A172 (cell line): ENCODE measurements around the gene PDILT. TPM values are rescaled to one million over a fixed set of nuclear protein-coding genes. Genes with fewer than 3 reads are reported as not detected.
"Not testable (repeated sequence)": the region's sequence is repeated elsewhere in the genome, so short reads cannot be mapped to it uniquely, and the experiment has no call there.

Source experiments
- DNase-seq: peaks from one replicate; pipeline ENCODE4 v3.0.0-alpha.2; 2015; ENCODE audit warnings: low spot score
- total RNA-seq: library from RNA; depleted of rRNA; stranded (reverse); fragments of >200 nt; shearing (Covaris generic); gene quantifications from 2 replicates; pipeline ENCODE4 v1.2.3, GENCODE V29; 2014; rRNA removed

The PDILT gene, protein sequence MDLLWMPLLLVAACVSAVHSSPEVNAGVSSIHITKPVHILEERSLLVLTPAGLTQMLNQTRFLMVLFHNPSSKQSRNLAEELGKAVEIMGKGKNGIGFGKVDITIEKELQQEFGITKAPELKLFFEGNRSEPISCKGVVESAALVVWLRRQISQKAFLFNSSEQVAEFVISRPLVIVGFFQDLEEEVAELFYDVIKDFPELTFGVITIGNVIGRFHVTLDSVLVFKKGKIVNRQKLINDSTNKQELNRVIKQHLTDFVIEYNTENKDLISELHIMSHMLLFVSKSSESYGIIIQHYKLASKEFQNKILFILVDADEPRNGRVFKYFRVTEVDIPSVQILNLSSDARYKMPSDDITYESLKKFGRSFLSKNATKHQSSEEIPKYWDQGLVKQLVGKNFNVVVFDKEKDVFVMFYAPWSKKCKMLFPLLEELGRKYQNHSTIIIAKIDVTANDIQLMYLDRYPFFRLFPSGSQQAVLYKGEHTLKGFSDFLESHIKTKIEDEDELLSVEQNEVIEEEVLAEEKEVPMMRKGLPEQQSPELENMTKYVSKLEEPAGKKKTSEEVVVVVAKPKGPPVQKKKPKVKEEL
- not detected in 2 replicates for total RNA-seq

DNA sequence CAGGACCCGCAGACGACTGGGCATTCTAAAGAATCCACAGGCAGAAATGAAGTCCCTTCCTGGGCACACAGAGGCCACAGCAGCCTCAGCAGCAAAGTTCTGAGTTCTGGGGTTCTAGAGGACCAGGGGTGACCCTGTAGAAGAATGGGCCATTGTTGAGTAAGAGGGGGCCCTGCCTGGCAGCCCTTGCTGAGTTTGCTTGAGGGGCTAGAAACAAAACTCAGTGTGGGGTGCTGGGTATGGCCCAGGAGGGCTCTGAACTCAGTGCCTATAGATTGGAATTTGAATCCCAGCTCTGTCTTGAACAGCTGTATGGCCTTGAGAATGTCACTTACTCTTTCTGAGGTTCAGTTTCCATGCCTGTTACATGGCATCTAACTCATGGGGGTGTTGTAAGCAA, at the start of gene PDILT:
Gene PDILT, minus strand, starts transcription at position 101 of the 400 bp plus-strand sequence. CDS start 5,437 bp downstream, outside the sequence.
- DNase-seq: no peak

DNA sequence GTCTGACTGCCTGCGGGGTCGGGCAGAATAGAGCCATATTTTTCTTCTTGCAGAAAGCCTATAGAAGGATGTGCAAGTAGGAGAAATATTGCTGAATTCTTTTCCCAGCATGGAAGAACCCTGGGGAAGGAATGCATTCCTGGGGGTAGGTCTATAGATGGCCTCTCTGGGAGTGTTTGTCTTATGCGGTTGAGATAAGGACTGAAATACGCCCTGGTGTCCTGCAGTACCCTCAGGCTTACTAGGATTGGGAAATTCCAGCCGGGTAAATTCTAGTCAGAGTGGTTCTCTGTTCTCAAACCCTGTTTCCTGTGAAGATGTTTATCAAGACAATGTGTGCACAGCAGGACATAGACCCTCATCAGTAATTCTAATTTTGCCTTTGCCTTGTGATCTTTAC, 49.1 kb upstream of the PDILT start:
- not testable (repeated sequence) for DNase-seq

DNA sequence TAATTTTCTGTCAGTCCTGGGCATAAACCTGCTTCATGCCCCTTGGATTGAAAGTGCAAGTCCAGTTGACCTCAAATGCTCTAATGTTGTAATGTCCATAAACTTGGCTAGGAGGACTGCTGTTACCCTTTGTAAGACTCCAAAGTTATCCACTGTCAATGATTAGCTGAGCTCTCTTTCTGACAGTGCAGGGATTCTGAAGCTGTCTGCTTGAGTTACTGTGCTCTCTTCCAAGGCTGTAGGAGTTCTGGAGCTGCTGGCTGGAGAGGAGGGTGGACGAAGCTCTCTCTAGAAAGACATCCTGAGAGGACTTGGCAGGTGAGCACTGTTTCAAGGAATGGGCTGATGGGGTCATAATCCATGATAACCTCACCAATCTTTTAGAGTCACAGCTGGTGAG, 46.8 kb upstream of the PDILT start, which contains the start of gene ACSM2A:
Gene ACSM2A, plus strand, starts transcription at position 158 of the 400 bp plus-strand sequence. CDS start 8,594 bp downstream, outside the sequence.
- DNase-seq: not testable (repeated sequence)

DNA sequence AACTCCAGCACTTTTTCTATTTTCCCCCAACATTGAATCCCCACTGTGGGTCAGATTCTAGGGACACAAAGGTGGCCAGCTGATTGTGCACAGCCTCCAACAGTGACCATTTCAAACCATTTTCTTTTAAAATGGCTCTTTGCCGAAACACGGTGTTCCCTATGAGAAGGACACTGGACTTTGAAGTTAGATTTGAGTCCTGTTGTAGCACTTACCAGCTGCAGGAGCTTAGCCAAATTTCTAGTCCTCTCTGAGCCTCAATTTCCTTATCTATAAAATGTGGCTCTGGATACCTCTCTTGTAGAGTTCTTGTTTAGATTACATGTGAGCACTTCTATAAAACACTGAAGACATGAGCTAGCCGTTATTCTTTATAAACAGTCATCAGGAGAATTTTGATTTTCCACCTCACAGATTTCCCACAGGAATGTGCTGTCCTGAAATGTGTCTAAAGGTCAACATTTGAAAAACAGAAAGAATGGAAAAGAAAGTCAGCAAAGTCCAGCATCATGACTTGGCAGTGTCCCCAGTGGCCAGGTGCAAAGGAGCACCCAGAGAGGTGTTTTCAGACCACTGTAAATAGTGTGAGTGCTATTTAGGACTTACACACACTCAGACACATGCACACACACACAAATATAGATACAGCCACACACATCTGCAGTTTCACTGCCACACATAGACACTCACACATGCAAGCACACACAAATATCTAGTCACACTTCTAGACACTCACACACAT, 42.3 kb upstream of the PDILT start:
- DNase-seq: not testable (repeated sequence)

DNA sequence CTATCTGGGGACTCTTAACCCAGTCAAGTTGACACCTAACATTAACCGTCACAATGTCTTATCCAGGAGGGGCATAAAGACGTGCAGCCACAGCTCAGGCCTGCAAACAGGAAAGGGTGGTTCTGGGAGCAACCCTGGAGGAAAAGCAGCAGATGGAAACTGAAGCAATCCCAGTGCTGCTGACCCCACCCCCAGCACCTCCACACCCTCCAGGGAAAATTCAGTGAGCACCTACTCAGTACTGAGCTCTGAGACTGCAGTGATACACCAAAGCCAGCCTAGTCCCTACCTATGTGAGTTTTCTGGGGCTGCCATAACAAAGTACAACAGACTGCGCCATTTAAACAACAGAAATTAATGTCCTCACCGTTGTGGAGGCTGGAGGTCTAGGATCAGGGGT, 37.3 kb upstream of the PDILT start:
- DNase-seq: not testable (repeated sequence)

DNA sequence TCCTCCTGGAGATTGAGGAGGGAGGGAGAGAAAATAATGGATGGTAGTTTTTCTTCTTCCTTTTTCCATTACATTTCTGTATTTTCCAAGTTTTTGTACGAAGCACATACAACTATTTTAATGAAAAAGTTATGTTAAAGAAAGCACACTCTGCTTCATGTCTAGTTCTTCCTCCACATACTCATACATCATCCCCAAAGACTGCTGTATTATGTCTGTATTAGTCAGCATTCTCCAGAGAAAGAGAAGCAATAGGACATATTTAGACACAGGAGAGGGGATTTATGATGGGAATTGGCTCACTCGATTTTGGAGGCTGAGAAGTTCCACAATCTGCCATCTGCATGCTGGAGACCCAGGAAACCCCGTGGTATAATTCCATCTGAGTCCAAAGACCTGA, 36.7 kb upstream of the PDILT start:
- DNase-seq: no peak

DNA sequence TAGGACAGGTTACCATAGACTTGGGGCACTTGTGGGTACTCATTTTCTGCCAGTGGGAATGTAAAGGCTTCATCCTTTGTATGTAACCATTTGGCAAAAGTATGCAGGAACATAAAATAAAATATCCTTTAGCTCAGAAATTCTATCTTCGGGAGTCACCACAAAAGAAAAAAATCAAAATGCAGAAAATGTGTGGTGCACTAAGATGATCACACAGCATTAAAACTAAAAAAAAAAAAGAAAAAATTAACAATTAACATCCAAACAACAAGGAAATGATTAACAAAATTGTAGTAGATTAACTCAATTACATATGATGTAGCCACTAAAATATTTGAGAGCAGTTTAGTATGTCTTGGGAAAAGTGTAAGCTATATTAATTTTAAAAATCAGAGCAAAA, 36.2 kb upstream of the PDILT start:
- DNase-seq: not testable (repeated sequence)

DNA sequence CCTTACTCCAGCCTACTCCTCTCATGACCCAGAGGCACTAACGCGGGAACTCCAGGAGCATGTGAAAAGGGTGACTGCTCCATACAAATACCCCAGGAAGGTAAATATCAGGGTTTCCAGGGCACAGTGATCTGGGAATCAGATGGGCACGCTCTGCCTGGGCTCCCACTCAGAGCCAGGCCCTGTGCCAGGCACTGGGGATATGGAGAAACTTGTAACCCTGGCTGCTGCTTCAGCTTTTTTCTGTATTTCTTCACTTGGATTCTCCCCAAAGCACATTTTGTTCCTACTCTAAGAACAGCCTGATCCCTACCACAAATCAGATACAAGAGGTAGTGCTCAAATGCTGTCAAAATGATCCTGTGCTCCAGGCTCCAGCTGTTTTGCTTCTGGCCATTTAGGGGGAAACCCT, 35.3 kb upstream of the PDILT start:
- not testable (repeated sequence) for DNase-seq

DNA sequence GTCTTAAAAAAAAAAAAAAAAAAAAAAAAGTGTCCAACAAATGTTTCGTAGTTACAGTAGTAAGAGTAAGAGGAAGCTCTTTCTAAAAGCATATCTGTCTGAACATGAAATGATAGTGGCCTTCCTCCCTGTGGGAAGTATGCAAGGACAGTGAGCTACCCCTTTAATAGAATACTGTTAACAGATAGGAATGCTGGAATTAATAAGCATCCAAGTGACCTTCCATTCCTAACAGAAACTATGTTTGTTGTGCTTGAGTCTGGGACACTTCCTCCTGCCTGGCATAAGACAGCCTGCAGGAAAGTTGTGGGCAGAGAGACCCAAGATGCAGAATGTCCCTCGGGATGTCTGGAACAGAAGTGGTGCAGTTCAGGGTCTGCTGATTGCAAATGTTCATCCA, 34.4 kb upstream of the PDILT start:
- not testable (repeated sequence) for DNase-seq

DNA sequence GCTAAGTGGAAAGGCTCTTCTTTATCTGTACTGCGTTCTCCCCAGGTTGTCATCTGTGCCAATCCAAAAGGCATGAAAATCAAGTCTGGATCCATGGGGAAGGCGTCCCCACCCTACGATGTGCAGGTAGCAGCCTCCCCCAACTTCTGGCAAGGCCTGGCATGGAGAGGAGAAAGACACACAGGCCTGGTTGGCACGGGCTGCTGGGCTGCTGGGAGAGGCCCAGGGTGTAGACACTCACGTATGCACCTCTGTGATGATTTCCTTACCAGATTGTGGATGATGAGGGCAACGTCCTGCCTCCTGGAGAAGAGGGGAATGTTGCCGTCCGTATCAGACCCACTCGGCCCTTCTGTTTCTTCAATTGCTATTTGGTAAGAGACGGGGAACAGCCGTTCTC, 26.4 kb upstream of the PDILT start:
- no peak for DNase-seq

DNA sequence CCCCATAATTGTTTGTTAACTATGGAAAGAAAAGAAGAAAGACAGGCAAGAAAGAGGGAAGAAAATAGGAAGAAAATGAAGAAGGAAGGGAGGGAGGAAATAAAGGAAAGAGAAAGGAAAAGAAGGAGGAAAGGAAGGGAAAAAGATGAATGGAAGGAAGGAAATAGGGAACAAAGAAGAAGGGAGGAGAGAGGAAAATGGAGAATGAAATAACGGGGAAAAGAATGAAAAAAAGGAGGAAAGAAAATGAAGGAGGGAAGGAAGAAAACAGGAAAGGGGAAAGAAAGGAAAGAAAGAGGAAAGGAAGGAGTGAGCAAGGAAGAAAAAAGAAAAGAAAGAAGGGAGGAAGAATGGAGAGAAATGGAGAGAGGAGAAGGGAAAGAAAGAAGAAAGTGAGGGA, 25.9 kb upstream of the PDILT start:
- not testable (repeated sequence) for DNase-seq

DNA sequence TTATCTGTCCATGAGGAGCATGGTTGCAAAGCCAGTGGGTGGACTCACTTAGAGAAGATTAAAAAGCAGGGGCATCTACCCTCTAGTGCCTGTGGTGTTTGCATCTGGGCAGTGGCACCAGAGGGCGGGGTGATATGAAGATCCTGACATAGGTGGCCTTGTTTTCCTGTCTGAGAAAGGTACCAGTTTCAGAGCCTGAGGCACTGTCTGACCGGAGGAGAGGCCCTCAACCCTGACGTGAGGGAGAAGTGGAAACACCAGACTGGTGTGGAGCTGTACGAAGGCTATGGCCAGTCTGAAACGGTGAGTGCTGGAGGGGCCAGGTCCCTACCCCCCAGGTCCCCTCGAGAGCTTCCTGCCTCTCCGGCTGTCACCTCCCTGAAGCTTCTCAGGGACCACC, 25.0 kb upstream of the PDILT start:
- not testable (repeated sequence) for DNase-seq

DNA sequence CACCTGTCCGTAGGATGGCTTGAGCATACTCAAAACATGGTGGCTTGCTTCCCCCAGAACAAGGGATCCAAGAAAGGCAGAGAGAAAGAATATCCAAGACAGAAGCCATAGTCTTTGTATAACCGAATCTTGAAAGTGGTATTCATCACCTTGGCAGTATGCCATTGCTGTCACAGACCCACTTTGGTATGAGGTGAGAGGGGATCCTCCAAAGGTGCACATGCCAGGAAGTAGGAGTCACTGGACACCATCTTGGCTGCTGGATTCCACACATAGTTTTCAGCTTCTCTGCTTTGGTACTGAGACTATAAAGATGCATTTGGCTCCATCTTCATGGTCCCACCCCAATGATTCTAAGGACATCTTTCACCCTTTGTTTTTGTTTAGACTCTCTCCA, 22.9 kb upstream of the PDILT start:
- peak; percentile 35 for DNase-seq

DNA sequence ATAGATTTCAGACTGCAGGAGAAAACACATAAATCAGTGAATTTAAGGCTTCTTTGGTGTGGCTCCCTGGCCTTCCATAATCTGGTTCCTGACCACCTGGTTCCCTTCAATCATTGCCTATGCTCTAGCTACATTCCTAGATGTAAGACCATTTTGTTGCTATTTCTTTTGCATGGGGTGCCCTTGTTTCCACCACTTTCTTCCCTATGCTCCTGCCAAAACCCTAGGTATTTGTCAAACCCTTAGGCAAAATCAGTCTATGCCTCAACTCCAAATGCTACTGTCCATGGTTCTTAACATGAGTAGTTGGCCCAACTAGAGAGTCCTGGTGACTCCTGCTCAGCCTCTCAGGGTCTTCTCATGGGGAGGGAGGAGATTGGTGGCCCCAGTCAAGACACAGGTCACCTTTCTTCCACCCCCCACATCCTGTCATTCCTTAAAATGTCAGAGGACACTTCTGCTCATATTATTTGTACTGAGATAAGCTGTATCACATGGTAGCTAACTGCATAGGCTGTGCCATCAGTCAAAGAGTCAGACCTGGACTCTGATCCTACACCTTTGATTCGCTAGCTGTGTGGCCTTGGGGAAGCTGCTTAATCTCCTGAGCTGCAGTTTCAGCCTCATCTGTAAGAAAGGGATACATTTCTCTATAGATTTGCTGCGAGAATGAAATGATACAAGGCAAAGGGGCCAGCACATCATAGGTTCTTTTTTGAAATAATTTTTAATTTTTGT, 19.8 kb upstream of the PDILT start:
- no peak for DNase-seq

DNA sequence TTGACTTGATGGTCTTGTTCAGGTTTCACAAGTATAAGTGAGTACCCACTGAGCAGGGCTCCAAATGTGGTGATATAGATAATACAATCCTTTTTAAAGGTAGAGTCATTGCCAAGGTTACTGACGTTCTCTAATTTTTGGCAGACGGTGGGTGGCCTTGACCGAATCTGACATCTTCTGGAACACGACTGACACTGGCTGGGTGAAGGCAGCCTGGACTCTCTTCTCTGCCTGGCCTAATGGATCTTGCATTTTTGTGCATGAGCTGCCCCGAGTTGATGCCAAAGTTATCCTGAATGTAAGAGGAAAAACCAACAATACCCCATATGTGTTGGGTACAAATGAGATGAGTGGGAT, 19.2 kb upstream of the PDILT start:
- DNase-seq: not testable (repeated sequence)

DNA sequence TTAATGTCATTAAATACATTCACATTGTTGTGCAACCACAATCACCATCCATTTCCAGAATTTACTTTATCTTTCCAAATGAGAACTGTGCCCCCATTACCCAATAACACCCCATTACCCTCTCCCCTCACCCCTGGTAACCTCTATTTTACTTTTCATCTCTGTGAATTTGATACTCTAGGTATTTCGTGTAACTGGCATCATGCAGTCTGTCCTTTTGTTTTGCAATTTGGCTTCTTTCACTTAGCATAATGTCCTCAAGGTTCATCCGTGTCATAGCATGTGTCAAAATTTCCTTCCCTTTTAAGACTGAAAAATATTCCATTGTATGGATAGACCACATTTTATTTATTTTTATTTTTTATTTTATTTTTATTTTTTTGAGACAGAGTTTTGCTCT, 17.2 kb upstream of the PDILT start:
- DNase-seq: not testable (repeated sequence)

DNA sequence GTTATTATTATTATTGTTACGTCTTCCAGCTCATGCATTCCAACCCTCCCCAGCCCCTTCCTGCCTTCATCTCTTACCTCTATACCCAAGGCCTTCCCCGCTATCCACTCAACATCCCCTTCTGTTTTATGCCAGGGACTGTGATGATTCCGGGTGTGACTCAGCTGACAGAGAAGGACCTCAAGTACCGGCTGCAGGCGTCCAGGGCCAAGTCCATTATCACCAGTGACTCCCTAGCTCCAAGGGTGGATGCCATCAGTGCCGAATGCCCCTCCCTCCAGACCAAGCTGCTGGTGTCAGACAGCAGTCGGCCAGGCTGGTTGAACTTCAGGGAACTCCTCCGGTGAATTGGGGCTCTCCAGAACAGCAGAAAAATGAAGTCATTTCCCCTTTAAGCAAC, 14.6 kb upstream of the PDILT start:
- DNase-seq: peak; percentile 27

DNA sequence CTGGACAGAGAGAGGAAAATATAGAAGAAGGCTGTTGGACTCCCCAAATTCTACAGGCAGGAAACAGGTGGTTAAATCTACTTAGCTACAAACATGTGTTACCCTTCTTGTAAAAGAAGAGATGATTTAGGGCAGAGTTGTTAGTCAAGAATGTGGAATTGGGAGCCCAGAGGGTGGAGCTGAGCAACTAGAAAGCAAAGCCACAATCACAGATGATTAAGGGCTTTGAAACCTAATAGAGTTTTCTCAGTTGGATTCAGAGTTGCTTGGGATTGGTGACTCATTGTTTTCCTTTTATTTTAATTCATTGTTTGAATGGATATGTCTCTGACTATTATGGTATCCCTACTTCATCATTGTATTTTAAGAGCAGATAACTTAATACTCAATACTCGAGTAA, 11.0 kb upstream of the PDILT start:
- DNase-seq: peak; percentile 88

DNA sequence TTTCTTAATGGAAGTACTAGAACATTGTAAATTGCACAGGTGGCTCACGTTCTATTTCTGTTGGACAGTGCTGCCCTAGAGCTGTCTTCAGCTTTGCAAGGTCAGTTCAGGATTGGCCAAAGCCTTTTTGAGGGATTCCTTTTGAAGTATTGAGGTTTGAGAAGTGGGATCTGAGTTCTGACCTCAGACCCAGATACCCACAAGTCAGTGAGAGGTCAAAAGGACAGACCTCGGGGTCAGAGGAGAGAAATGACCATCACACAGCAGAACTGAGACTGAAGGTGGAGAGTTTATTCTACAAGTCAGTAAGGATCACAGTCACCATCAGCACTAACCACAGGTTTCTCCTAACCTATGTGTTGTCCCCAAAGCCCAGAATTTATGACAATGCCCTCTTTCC, 6.5 kb upstream of the PDILT start:
- DNase-seq: no peak

DNA sequence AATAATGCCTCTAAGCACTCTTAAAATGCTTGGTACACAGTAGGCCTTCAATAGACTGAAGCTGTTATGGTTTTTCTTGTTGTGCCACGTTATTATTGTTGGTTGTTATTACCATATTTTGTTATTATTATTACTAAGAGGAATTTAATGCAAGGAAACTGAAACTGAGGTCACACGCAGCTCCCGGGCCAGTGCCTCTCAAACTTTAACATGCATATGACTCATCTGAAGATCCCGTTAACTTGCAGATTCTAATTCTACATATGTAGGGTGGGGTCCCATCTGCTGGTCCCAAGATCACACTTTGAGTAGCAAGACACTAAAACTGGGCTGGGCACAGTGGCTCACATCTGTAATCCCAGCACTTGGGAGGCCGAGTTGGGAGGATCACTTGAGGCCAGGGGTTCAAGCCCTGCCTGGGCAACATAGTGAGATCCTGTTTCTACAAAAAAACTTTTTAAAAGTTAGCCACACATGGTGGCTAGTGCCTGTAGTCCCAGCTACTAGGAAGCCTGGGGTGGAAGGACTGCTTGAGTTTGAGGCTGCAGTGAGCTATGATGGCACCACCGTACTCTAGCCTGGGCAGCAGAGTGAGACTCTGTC, 5.7 kb upstream of the PDILT start:
- DNase-seq: peak; percentile 30

DNA sequence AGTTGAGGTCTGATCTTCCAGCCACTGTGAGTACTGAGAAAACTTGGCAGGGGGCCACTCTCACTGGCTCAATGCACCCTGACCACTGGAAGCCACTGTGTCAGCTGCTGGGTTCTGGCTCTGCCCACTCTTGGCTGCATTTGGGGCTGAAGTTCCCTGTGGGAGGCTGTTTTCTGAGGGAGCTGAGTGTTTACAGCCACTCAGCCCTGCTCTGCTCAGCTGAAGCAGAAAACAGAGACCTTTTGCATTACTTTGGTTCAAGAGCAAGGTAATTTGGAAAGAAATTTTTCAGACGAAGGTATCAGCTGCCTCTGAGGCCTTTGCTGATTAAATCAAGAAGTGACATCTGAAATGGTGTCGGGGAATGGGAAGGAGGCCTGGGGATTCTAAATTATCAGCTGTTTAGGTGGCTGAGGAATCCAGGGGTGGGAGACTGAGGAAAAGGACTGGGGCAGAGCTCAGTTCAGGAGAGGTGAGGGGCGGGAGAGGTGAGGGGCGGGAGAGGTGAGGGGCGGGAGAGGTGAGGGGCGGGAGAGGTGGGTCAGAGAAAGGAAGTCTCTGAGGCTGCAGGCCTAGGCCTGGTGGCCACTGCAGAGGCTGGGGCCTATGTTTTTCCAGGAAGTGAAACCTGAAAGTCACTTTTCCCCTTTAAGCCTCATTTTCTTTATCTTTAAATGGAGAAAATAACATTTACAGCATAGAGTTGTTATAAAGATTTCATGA, 5.0 kb upstream of the PDILT start, which contains the start of gene ACSM5:
Gene ACSM5, plus strand, starts transcription at position 137 of the 723 bp plus-strand sequence. CDS start 1,951 bp downstream, outside the sequence.
- DNase-seq: peak; percentile 48
